GM12878 (cell line): Measurements from ENCODE around the gene TFR2. TPM values are rescaled to one million over a fixed set of nuclear protein-coding genes. Genes with fewer than 3 reads are reported as not detected.
A peak's percentile ranks its signal among the peaks of the same experiment; 100 is the strongest.

ENCODE experiments used
- BCL11A ChIP-seq: IDR thresholded peaks from 2 replicates; pipeline ENCODE4 v1.6.1; 2011; ENCODE audit warnings: low read depth, low read length
- CEBPZ ChIP-seq: fragments of 150-350 bp; IDR thresholded peaks from 2 replicates; pipeline ENCODE4 v1.6.1; 2016; ENCODE audit warnings: low read depth, low read length
- CREM ChIP-seq: IDR thresholded peaks from 2 replicates; pipeline ENCODE4 v1.6.1; 2014; ENCODE audit warnings: antibody characterized with exemption, low read depth
- ELK1 ChIP-seq: IDR thresholded peaks from 2 replicates; pipeline ENCODE4 v1.6.1; 2012; ENCODE audit warnings: low read depth, low read length, improper control_type of control experiment
- HDGF ChIP-seq: fragments of 450-650 bp; IDR thresholded peaks from 2 replicates; pipeline ENCODE4 v1.6.1; 2016; ENCODE audit warnings: antibody characterized with exemption
- JUND ChIP-seq: IDR thresholded peaks from 2 replicates; pipeline ENCODE4 v1.6.1; 2012; ENCODE audit warnings: low read depth, mild to moderate bottlenecking, low read length, improper control_type of control experiment, moderate library complexity
- MEF2A ChIP-seq: IDR thresholded peaks from 2 replicates; pipeline ENCODE4 v1.6.1; 2011; ENCODE audit warnings: low read depth, mild to moderate bottlenecking, low read length, moderate library complexity; ENCODE audit not compliant: insufficient read depth
- RAD21 ChIP-seq: IDR thresholded peaks from 2 replicates; pipeline ENCODE4 v1.6.1; 2011; ENCODE audit warnings: mild to moderate bottlenecking, low read depth, low read length, moderate library complexity; ENCODE audit not compliant: insufficient read depth
- RCOR1 ChIP-seq: conservative IDR thresholded peaks from 2 replicates; pipeline ENCODE4 v1.6.1; 2012; ENCODE audit warnings: low read depth, low read length, improper control_type of control experiment
- SPI1 ChIP-seq: IDR thresholded peaks from 2 replicates; pipeline ENCODE4 v1.6.1; 2011; ENCODE audit warnings: low read depth, mild to moderate bottlenecking, low read length, moderate library complexity, borderline replicate concordance; ENCODE audit not compliant: insufficient read depth
- SRF ChIP-seq, 2 experiments: IDR thresholded peaks; 2 replicates each; pipeline ENCODE4 v1.6.1; 2011; ENCODE audit warnings: low read depth in 2 of 2, low read length in 2 of 2, mild to moderate bottlenecking in 1 of 2, moderate library complexity in 1 of 2
- TAF1 ChIP-seq: IDR thresholded peaks from 2 replicates; pipeline ENCODE4 v1.6.1; 2011; ENCODE audit warnings: mild to moderate bottlenecking, low read depth, low read length, borderline replicate concordance
- TBL1XR1 ChIP-seq: IDR thresholded peaks from 2 replicates; pipeline ENCODE4 v1.6.1; 2012; ENCODE audit warnings: low read depth, low read length, improper control_type of control experiment
- YY1 ChIP-seq: IDR thresholded peaks from 2 replicates; pipeline ENCODE4 v1.6.1; 2011; ENCODE audit warnings: low read depth, mild to moderate bottlenecking, low read length
- ZBTB40 ChIP-seq: fragments of 450-650 bp; IDR thresholded peaks from 2 replicates; pipeline ENCODE4 v1.6.1; 2016; ENCODE audit warnings: mild to moderate bottlenecking, moderate library complexity, borderline replicate concordance
- ZNF384 ChIP-seq: IDR thresholded peaks from 2 replicates; pipeline ENCODE4 v1.6.1; 2012; ENCODE audit warnings: low read depth, mild to moderate bottlenecking, low read length, improper control_type of control experiment, borderline replicate concordance
- polyA plus RNA-seq, 11 experiments: library from polyadenylated mRNA; depleted of rRNA in 4 of 11; unstranded in 6 of 11; stranded (reverse) in 5 of 11; fragments of >200 nt; fragmentation: Nextera tagmentation in 4 of 11; fragmentation: Illumina TruSeq in 1 of 11; extraction: Ambion mirVana in 4 of 11; extraction: Trizol in 1 of 11; gene quantifications; 1 replicate in 1 of 11; 2 replicates in 10 of 11; pipeline versions ENCODE4 v1.2.1 to v1.2.3, GENCODE V29; 2011 to 2016; ENCODE audit warnings: inconsistent platforms in 2 of 11, missing spikeins in 2 of 11, low read depth in 1 of 11
- total RNA-seq, 4 experiments: library from RNA; depleted of rRNA in 3 of 4; stranded (reverse); fragments of >200 nt in 3 of 4; fragmentation: Illumina TruSeq in 1 of 4; extraction: Trizol in 1 of 4; gene quantifications; 2 replicates each; pipeline versions ENCODE4 v1.2.1 to v1.2.3, GENCODE V29; 2013 to 2021
- TF ChIP-seq, protein P1 (sequence below): IDR thresholded peaks from 2 replicates; pipeline ENCODE4 v1.6.1; 2012; ENCODE audit warnings: low read depth, low read length, improper control_type of control experiment
- TF ChIP-seq, protein P2 (sequence below): fragments of 450-650 bp; IDR thresholded peaks from 2 replicates; pipeline ENCODE4 v1.6.1; 2017; ENCODE audit warnings: antibody characterized with exemption, mild to moderate bottlenecking, moderate library complexity

Gene TFR2
- total and polyA plus RNA-seq, 10 of the 15 experiments (the other 5 are each of a cell fraction or from before 2014, with no cell fraction given): 0.30 to 7.2 (median 1.8) TPM

DNA sequence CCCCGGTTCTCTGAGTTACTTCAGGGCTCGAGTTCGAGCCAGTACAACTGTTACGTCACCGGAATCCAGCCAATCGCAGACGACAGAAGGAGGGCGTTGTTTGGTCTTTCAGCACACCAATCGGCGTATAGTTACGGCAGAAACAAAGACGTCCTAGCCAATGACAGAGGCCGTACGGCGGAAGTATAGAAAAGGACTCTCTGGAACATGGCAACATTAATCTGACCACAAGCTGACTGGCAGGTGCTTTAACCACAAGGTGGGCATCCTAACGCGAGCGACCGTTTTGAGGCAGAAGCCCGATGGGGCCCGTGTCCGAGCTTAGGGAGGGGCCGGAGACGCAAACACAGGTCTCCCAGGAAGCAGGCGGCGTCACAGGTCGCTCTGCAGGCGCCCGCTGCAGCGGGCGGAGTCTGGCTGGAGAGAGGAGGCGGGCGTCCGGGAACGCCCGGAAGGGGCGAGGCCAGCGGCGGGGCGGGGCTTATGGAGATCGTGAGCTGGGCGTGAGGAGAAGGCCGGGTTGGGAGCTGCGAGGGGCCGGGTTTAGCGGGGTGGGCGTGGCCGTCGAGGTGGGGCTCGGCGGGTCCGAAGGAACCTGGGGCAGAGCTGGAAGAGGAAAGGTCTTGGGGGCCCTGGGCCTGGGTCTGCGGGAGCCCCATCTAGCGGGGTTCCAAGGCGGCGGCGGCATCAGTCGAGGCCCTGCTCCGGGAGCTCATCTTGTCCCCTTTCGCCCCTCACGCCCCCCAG lies 29.2 kb downstream of the TFR2 start, which contains the start of gene MOSPD3 (continued):
- no peak for TF ChIP-seq CEBPZ
- no peak for TF ChIP-seq MEF2A
- TF ChIP-seq RAD21: no peak
- peak; percentile 65; the same call in 1 of the 2 replicates for TF ChIP-seq ZBTB40
- TF ChIP-seq RCOR1: no peak
- TF ChIP-seq, protein P1, sequence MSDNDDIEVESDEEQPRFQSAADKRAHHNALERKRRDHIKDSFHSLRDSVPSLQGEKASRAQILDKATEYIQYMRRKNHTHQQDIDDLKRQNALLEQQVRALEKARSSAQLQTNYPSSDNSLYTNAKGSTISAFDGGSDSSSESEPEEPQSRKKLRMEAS: peak; percentile 19; the same call in 1 of the 2 replicates
- peak; percentile 23; the same call in 1 of the 2 replicates for TF ChIP-seq TAF1
- no peak for TF ChIP-seq TBL1XR1
- TF ChIP-seq SPI1: no peak
- peak; percentile 97 for TF ChIP-seq HDGF
- peak; percentile 60 for TF ChIP-seq CREM
- TF ChIP-seq JUND: no peak
- no peak for TF ChIP-seq BCL11A
- no peak for TF ChIP-seq ZNF384
- TF ChIP-seq, protein P2, sequence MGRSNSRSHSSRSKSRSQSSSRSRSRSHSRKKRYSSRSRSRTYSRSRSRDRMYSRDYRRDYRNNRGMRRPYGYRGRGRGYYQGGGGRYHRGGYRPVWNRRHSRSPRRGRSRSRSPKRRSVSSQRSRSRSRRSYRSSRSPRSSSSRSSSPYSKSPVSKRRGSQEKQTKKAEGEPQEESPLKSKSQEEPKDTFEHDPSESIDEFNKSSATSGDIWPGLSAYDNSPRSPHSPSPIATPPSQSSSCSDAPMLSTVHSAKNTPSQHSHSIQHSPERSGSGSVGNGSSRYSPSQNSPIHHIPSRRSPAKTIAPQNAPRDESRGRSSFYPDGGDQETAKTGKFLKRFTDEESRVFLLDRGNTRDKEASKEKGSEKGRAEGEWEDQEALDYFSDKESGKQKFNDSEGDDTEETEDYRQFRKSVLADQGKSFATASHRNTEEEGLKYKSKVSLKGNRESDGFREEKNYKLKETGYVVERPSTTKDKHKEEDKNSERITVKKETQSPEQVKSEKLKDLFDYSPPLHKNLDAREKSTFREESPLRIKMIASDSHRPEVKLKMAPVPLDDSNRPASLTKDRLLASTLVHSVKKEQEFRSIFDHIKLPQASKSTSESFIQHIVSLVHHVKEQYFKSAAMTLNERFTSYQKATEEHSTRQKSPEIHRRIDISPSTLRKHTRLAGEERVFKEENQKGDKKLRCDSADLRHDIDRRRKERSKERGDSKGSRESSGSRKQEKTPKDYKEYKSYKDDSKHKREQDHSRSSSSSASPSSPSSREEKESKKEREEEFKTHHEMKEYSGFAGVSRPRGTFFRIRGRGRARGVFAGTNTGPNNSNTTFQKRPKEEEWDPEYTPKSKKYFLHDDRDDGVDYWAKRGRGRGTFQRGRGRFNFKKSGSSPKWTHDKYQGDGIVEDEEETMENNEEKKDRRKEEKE: no peak
- peak; percentile 73 for TF ChIP-seq YY1
- TF ChIP-seq SRF (IDR thresholded peaks at IDR 0.05; ENCODE audit: low read depth in 2 of 2, low read length in 2 of 2): peak; percentile 88 to 94
- TF ChIP-seq ELK1: no peak
